Umbilical cord (tissue), 2 donors: ENCODE measurements around the gene TP53BP1. TPM values are rescaled to one million over a fixed set of nuclear protein-coding genes. Genes with fewer than 3 reads are reported as not detected.
"Not testable (repeated sequence)": the region's sequence is repeated elsewhere in the genome, so short reads cannot be mapped to it uniquely, and the experiment has no call there.

ENCODE experiments used
- DNase-seq: peaks from one replicate; pipeline ENCODE4 v3.0.0-alpha.2; 2015; ENCODE audit warnings: low spot score
- total RNA-seq: library from RNA; depleted of rRNA; stranded (reverse); fragments of >200 nt; gene quantifications from one replicate; pipeline ENCODE4 v1.2.3, GENCODE V29; 2014; ENCODE audit warnings: low replicate concordance; ENCODE audit not compliant: insufficient read depth

The TP53BP1 gene, protein sequence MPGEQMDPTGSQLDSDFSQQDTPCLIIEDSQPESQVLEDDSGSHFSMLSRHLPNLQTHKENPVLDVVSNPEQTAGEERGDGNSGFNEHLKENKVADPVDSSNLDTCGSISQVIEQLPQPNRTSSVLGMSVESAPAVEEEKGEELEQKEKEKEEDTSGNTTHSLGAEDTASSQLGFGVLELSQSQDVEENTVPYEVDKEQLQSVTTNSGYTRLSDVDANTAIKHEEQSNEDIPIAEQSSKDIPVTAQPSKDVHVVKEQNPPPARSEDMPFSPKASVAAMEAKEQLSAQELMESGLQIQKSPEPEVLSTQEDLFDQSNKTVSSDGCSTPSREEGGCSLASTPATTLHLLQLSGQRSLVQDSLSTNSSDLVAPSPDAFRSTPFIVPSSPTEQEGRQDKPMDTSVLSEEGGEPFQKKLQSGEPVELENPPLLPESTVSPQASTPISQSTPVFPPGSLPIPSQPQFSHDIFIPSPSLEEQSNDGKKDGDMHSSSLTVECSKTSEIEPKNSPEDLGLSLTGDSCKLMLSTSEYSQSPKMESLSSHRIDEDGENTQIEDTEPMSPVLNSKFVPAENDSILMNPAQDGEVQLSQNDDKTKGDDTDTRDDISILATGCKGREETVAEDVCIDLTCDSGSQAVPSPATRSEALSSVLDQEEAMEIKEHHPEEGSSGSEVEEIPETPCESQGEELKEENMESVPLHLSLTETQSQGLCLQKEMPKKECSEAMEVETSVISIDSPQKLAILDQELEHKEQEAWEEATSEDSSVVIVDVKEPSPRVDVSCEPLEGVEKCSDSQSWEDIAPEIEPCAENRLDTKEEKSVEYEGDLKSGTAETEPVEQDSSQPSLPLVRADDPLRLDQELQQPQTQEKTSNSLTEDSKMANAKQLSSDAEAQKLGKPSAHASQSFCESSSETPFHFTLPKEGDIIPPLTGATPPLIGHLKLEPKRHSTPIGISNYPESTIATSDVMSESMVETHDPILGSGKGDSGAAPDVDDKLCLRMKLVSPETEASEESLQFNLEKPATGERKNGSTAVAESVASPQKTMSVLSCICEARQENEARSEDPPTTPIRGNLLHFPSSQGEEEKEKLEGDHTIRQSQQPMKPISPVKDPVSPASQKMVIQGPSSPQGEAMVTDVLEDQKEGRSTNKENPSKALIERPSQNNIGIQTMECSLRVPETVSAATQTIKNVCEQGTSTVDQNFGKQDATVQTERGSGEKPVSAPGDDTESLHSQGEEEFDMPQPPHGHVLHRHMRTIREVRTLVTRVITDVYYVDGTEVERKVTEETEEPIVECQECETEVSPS (N-terminal part only)
- total RNA-seq = 52.7 TPM

DNA sequence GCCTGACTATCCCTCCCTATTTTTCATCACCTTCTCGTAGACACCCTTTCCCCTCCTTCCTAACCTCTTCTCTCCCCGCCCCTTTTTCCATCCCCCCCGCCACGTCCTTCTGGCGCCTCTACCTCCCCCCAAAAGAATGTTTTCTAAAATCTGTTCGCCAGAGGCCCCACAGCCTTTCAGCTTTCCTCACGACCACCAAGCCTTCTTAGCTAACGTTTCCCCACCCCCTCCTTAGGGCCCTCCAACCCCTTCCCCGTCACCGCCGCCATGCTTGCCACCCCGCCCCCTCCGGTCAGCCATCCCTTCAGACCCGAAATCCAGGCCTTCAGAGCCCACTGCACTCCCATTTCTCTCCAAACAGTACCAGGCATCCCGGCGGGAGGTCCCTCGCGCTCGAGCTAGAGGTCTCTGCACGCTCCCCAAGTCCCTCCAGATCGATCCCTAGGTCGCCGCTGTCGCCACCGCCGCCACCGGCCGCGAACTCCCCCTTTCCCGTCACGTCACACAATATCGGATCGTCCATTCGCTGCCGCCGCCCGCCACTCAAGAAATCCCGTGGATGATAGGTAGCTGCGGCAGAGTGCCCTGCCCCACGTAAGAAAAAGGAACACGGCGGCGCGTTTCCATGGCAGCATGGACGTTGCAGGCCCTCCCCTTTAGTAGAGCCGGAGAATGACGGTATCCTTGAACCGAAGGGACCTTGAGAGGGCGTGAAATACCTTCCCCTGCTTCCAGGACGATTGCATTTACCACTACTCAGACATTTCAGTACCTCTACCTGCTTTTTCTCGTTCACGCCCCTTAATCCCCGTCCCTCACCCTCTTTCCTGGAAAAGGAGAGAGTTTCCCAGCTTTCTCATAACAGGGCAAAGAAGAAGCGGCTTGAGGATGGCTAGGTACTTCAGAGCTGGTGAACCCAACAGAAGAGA, at the start of gene TP53BP1:
TP53BP1 (minus strand) TSS at position 484 of the 929 bp plus-strand sequence; CDS start at position 371, 113 bp downstream.
- DNase-seq = peak; percentile 98

DNA sequence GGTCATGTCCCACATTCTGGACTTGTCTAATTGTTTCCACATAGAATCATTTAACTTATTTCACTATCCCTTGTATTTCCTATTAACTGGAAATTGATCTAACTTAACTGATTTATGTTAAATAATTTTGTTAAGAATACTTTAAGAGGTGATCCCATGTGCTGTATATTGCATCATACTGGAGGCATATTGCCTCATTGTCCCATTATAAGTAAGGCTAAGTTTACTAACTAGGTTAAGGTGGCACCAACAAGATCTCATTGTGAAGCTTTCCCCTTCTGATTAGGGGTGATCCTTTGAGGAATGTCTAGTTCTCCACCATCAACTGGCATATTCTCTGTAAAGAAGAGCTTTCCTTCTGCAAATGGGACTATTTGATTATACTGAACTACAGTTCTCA, 48.8 kb upstream of the TP53BP1 start:
- DNase-seq = no peak

DNA sequence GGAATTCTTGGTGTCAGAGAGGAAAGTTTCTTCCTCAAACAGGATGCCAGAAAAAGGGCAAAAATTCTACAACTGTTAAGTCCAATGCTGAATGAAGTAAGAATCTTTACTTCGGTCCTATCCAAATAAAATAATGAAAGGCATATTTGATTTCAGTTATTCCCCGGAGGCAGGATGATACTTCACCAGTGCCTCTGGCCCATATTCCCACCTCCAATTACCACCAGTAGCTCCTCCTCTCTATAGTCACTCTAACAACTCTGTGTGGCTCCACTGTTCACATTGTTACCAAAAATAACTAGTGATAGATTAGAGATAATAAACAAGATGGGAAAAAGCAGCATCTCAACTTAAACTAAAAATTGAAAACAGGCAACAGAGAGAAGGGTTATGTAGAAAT, 45.1 kb upstream of the TP53BP1 start:
- DNase-seq = no peak

GRCh38 chr15:43534897-43535296, 41.9 kb upstream of the TP53BP1 start:
- DNase-seq = no peak

DNA sequence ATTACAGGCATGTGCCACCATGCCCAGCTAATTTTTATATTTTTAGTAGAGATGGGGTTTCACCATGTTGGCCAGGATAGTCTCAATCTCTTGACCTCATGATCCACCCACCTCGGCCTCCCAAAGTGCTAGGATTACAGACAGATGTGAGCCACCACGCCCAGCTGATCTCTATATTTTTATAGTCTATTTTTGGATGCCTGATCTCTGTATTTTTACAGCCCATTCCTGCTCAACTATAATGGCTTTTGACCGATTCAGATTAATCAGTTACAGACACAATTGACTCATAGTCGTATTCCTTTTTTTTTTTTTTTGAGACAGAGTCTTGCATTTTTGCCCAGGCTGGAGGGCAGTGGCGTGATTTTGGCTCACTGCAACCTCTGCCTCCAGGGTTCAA, 39.9 kb upstream of the TP53BP1 start:
- DNase-seq = not testable (repeated sequence)

DNA sequence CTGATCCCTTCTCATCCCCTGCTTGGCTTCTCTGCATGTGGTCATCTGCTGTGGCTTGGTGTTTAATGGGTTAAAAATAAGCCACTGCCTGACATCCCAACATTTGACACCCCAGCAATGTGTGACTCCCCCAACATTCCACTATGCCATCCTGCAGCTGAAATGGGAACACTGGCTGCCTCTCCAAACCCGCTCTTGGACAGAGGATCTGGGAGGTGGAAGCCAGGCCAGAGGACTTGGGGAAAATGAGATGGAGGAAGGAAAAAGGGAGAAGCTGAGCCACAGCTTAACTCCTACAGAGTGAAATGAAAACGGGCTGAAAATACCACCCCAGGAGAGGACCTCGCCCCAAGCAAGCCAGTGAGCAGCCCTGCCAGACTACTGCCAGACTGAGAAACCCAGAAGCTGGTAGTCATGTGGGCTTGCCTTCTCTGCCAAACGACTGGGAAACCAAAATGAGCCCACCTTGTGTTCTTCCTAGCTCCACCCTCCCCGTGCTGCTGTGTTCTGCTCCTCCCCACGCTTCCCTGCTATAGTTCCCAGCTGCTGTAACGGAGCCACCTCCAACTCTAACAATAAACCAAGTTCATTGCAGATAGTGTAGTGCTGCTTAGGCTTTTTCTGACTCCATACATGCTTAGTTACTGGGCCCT, 38.2 kb upstream of the TP53BP1 start:
- DNase-seq = no peak

DNA sequence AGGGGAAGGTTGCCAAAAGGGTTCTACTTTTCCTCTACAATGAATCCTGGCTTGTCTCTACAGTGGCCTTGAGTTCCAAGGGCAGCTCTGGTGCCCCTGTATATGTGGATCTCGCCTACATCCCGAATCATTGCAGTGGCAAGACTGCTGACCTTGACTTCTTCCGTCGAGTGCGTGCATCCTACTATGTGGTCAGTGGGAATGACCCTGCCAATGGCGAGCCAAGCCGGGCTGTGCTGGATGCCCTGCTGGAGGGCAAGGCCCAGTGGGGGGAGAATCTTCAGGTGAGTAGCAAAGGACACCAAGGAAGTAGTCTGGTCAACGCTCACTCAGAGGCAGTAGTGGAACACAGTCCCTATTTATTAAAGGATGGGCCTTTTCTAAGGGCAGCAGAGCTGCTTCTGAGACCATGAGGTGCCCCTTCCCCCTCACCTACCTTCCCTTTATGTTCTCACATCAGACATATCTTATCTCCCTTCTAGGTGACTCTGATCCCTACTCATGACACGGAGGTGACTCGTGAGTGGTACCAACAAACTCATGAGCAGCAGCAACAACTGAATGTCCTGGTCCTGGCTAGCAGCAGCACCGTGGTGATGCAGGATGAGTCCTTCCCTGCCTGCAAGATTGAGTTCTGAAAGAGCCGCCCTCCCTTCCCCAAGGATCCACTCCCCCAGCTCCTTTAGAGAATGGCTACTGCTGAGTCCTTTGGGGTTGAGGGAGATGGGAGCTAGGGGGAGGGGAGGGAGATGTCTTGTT, 36.8 kb upstream of the TP53BP1 start:
- DNase-seq = no peak

GRCh38 chr15:43529141-43529540, 36.2 kb upstream of the TP53BP1 start:
- DNase-seq = no peak

DNA sequence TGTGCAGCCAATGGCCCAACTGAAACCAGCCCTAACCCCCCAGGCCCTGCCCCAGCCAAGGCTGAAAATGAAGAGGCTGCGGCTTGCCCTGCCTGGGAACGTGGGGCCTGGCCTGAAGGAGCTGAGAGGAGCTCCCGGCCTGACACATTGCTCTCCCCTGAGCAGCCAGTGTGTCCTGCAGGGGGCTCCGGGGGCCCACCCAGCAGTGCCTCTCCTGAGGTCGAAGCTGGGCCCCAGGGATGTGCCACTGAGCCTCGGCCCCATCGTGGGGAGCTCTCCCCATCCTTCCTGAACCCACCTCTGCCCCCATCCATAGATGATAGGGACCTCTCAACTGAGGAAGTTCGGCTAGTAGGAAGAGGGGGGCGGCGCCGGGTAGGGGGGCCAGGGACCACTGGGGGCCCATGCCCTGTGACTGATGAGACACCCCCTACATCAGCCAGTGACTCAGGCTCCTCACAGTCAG, 35.6 kb upstream of the TP53BP1 start:
- DNase-seq = no peak

DNA sequence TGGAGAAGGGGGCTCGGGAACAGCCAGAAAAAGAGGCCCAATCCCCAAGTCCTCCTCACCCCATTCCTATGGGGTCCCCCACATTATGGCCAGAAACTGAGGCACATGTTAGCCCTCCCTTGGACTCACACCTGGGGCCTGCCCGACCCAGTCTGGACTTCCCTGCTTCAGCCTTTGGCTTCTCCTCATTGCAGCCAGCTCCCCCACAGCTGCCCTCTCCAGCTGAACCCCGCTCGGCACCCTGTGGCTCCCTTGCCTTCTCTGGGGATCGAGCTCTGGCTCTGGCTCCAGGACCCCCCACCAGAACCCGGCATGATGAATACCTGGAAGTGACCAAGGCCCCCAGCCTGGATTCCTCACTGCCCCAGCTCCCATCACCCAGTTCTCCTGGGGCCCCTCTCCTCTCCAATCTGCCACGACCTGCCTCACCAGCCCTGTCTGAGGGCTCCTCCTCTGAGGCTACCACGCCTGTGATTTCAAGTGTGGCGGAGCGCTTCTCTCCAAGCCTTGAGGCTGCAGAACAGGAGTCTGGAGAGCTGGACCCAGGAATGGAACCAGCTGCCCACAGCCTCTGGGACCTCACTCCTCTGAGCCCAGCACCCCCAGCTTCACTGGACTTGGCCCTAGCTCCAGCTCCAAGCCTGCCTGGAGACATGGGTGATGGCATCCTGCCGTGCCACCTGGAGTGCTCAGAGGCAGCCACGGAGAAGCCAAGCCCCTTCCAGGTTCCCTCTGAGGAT, 35.0 kb upstream of the TP53BP1 start:
- no peak for DNase-seq

DNA sequence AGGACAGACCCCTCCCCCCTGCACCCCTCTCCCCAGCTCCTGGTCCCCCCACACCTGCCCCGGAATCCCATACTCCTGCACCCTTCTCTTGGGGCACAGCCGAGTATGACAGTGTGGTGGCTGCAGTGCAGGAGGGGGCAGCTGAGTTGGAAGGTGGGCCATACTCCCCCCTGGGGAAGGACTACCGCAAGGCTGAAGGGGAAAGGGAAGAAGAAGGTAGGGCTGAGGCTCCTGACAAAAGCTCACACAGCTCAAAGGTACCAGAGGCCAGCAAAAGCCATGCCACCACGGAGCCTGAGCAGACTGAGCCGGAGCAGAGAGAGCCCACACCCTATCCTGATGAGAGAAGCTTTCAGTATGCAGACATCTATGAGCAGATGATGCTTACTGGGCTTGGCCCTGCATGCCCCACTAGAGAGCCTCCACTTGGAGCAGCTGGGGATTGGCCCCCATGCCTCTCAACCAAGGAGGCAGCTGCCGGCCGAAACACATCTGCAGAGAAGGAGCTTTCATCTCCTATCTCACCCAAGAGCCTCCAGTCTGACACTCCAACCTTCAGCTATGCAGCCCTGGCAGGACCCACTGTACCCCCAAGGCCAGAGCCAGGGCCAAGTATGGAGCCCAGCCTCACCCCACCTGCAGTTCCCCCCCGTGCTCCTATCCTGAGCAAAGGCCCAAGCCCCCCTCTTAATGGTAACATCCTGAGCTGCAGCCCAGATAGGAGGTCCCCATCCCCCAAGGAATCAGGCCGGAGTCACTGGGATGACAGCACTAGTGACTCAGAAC, 34.3 kb upstream of the TP53BP1 start:
- no peak for DNase-seq

DNA sequence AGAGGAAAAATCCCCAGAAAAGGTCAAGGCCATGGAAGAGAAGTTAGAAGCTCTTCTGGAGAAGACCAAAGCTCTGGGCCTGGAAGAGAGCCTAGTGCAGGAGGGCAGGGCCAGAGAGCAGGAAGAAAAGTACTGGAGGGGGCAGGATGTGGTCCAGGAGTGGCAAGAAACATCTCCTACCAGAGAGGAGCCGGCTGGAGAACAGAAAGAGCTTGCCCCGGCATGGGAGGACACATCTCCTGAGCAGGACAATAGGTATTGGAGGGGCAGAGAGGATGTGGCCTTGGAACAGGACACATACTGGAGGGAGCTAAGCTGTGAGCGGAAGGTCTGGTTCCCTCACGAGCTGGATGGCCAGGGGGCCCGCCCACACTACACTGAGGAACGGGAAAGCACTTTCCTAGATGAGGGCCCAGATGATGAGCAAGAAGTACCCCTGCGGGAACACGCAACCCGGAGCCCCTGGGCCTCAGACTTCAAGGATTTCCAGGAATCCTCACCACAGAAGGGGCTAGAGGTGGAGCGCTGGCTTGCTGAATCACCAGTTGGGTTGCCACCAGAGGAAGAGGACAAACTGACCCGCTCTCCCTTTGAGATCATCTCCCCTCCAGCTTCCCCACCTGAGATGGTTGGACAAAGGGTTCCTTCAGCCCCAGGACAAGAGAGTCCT, 33.4 kb upstream of the TP53BP1 start:
- DNase-seq = no peak

- no peak for DNase-seq
Measured at GRCh38 chr15:43525131-43525530, 32.2 kb upstream of the TP53BP1 start.

DNA sequence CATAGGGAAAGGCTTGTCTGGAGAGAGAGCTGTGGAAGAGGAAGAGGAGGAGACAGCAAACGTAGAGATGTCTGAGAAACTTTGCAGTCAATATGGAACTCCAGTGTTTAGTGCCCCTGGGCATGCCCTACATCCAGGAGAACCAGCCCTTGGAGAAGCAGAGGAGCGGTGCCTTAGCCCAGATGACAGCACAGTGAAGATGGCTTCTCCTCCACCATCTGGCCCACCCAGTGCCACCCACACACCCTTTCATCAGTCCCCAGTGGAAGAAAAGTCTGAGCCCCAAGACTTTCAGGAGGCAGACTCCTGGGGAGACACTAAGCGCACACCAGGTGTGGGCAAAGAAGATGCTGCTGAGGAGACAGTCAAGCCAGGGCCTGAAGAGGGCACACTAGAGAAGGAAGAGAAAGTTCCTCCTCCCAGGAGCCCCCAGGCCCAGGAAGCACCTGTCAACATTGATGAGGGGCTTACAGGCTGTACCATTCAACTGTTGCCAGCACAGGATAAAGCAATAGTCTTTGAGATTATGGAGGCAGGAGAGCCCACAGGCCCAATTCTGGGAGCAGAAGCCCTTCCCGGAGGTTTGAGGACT, 31.4 kb upstream of the TP53BP1 start:
- DNase-seq = no peak

DNA sequence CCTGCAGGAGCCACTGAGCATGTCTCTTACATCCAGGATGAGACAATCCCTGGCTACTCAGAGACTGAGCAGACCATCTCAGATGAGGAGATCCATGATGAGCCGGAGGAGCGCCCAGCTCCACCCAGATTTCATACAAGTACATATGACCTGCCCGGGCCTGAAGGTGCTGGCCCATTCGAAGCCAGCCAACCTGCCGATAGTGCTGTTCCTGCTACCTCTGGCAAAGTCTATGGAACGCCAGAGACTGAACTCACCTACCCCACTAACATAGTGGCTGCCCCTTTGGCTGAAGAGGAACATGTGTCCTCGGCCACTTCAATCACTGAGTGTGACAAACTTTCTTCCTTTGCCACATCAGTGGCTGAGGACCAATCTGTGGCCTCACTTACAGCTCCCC, 30.7 kb upstream of the TP53BP1 start:
- no peak for DNase-seq

DNA sequence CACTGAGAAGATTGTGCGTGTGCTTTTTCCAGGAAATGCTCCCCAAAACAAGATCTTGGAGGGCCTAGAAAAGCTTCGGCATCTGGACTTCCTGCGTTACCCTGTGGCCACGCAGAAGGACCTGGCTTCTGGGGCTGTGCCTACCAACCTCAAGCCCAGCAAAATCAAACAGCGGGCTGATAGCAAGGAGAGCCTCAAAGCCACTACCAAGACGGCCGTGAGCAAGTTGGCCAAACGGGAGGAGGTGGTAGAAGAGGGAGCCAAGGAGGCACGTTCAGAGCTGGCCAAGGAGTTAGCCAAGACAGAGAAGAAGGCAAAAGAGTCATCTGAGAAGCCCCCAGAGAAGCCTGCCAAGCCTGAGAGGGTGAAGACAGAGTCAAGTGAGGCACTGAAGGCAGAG, 29.3 kb upstream of the TP53BP1 start:
- DNase-seq = no peak

DNA sequence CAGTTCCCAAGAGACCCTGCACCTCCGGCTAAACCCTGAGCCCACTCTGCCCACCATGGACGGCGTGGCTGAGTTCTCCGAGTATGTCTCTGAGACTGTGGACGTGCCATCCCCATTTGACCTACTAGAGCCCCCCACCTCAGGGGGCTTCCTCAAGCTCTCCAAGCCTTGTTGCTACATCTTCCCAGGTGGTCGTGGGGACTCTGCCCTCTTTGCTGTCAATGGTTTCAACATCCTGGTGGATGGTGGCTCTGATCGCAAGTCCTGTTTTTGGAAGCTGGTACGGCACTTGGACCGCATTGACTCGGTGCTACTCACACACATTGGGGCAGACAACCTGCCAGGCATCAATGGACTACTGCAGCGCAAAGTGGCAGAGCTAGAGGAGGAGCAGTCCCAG, 28.5 kb upstream of the TP53BP1 start:
- DNase-seq = no peak
